GM18858 (cell line): ENCODE measurements around the gene SMIM29.
"Not testable (repeated sequence)": the region's sequence is repeated elsewhere in the genome, so short reads cannot be mapped to it uniquely, and the experiment has no call there.

Experiments used
- ATAC-seq: cut with Tn5 transposase; IDR thresholded peaks from one replicate; pipeline ENCODE4 v1.9.1; 2021; ENCODE audit not compliant: unreplicated experiment

The SMIM29 gene

GRCh38 chr6:34269132-34269531 is 20.3 kb upstream of the SMIM29 start:
- ATAC-seq, result not testable (repeated sequence)

GRCh38 chr6:34267746-34268145 is 18.9 kb upstream of the SMIM29 start:
- no peak for ATAC-seq

GRCh38 chr6:34263484-34263883 is 14.7 kb upstream of the SMIM29 start:
- not testable (repeated sequence) for ATAC-seq

- ATAC-seq, result no peak
Measured at GRCh38 chr6:34260576-34261267, 11.9 kb upstream of the SMIM29 start.

- no peak for ATAC-seq
Measured at GRCh38 chr6:34259529-34260069, 10.8 kb upstream of the SMIM29 start.

- not testable (repeated sequence) for ATAC-seq
Measured at GRCh38 chr6:34252395-34252794, 3.6 kb upstream of the SMIM29 start.

GRCh38 chr6:34249469-34250261 is 859 bp upstream of the SMIM29 start:
- no peak for ATAC-seq

GRCh38 chr6:34248198-34248726 is 544 bp downstream of the SMIM29 start:
- ATAC-seq, result no peak

GRCh38 chr6:34247481-34248197 is 1.2 kb downstream of the SMIM29 start:
- no peak for ATAC-seq

GRCh38 chr6:34246563-34247391 is 2.0 kb downstream of the SMIM29 start:
- ATAC-seq, result no peak

GRCh38 chr6:34246249-34246562 is 2.6 kb downstream of the SMIM29 start:
- no peak for ATAC-seq

GRCh38 chr6:34245761-34246140 is 3.1 kb downstream of the SMIM29 start:
- ATAC-seq, result not testable (repeated sequence)

GRCh38 chr6:34245032-34245760 is 3.6 kb downstream of the SMIM29 start:
- not testable (repeated sequence) for ATAC-seq

- no peak for ATAC-seq
Measured at GRCh38 chr6:34243901-34244884, 4.6 kb downstream of the SMIM29 start.

GRCh38 chr6:34243131-34243771 is 5.6 kb downstream of the SMIM29 start:
- no peak for ATAC-seq

GRCh38 chr6:34242252-34243130 is 6.3 kb downstream of the SMIM29 start:
- ATAC-seq, result no peak
